Measurements from ENCODE around the gene LMBR1. TPM values are rescaled to one million over a fixed set of nuclear protein-coding genes. Genes with fewer than 3 reads are reported as not detected.
"Not testable (repeated sequence)": the region's sequence is repeated elsewhere in the genome, so short reads cannot be mapped to it uniquely, and the experiment has no call there.

The LMBR1 gene
- total and polyA plus RNA-seq, 2 donors = 27.7 to 29.7 TPM

GRCh38 chr7:156725936-156726335 is 167.0 kb downstream of the LMBR1 start:
- Histone ChIP-seq H3K4me3 (ENCODE audit: low read length in 2 of 2) (no peak overlapping the region), H3K4me1 (ENCODE audit: control insufficient read depth in 2 of 2, insufficient read depth in 2 of 2, low read length in 2 of 2) (no peaks in the 10 kb centered on the region), H3K36me3 (ENCODE audit: control insufficient read depth in 2 of 2, insufficient read depth in 2 of 2, low read length in 1 of 2) (peaks cover 0 to 3% of the 10 kb centered on the region in 2 donors), H3K27me3 (ENCODE audit: control insufficient read depth in 2 of 2, insufficient read depth in 1 of 2, low read length in 1 of 2) (no peaks in the 10 kb centered on the region), H3K9me3 (ENCODE audit: control insufficient read depth in 2 of 2, insufficient read depth in 1 of 2, low read length in 1 of 2) (no peaks in the 10 kb centered on the region), H3K27ac (ENCODE audit: low read depth in 1 of 2, low read length in 1 of 2) (no peak overlapping the region)
- no peak for DNase-seq (ENCODE audit: low read depth in 6 of 9, low spot score in 9 of 9)

- no peaks in the 10 kb centered on the region for H3K9me3 ChIP-seq (ENCODE audit: control insufficient read depth in 2 of 2, insufficient read depth in 1 of 2, low read length in 1 of 2)
- no peaks in the 10 kb centered on the region for H3K4me1 ChIP-seq (ENCODE audit: control insufficient read depth in 2 of 2, insufficient read depth in 2 of 2, low read length in 2 of 2)
- DNase-seq (ENCODE audit: low read depth in 6 of 9, low spot score in 9 of 9) = no peak
- H3K27me3 ChIP-seq (ENCODE audit: control insufficient read depth in 2 of 2, insufficient read depth in 1 of 2, low read length in 1 of 2) = no peaks in the 10 kb centered on the region
- H3K36me3 ChIP-seq (ENCODE audit: control insufficient read depth in 2 of 2, insufficient read depth in 2 of 2, low read length in 1 of 2) = peaks cover 0 to 3% of the 10 kb centered on the region in 2 donors
- WGBS = 96% methylated on average over 5 of the region's 5 CpGs
- H3K27ac ChIP-seq (ENCODE audit: low read depth in 1 of 2, low read length in 1 of 2) = no peak overlapping the region
- H3K4me3 ChIP-seq (ENCODE audit: low read length in 2 of 2) = no peak overlapping the region
Measured at GRCh38 chr7:156725073-156725472, 167.9 kb downstream of the LMBR1 start.

- Histone ChIP-seq H3K27me3 (ENCODE audit: control insufficient read depth in 2 of 2, insufficient read depth in 1 of 2, low read length in 1 of 2) (no peaks in the 10 kb centered on the region), H3K4me3 (ENCODE audit: low read length in 2 of 2) (no peak overlapping the region), H3K4me1 (ENCODE audit: control insufficient read depth in 2 of 2, insufficient read depth in 2 of 2, low read length in 2 of 2) (no peaks in the 10 kb centered on the region), H3K27ac (ENCODE audit: low read depth in 1 of 2, low read length in 1 of 2) (no peak overlapping the region), H3K36me3 (ENCODE audit: control insufficient read depth in 2 of 2, insufficient read depth in 2 of 2, low read length in 1 of 2) (peaks cover 3 to 5% of the 10 kb centered on the region in 2 donors), H3K9me3 (ENCODE audit: control insufficient read depth in 2 of 2, insufficient read depth in 1 of 2, low read length in 1 of 2) (no peaks in the 10 kb centered on the region)
- 98% methylated on average over 4 of the region's 4 CpGs for WGBS
- DNase-seq (ENCODE audit: low read depth in 6 of 9, low spot score in 9 of 9) = no peak
Measured at GRCh38 chr7:156722043-156722826, 170.7 kb downstream of the LMBR1 start.

- WGBS = 64% methylated on average over 5 of the region's 5 CpGs
- Histone ChIP-seq H3K4me1 (ENCODE audit: control insufficient read depth in 2 of 2, insufficient read depth in 2 of 2, low read length in 2 of 2) (peaks cover 0 to 8% of the 10 kb centered on the region in 2 donors), H3K27ac (ENCODE audit: low read depth in 1 of 2, low read length in 1 of 2) (no peak overlapping the region)
Measured at GRCh38 chr7:156703773-156704482, 189.1 kb downstream of the LMBR1 start.

GRCh38 chr7:156703209-156703608 is 189.8 kb downstream of the LMBR1 start:
- Histone ChIP-seq H3K9me3 (ENCODE audit: control insufficient read depth in 2 of 2, insufficient read depth in 1 of 2, low read length in 1 of 2) (peaks cover 0 to 4% of the 10 kb centered on the region in 2 donors), H3K27ac (ENCODE audit: low read depth in 1 of 2, low read length in 1 of 2) (no peak overlapping the region), H3K36me3 (ENCODE audit: control insufficient read depth in 2 of 2, insufficient read depth in 2 of 2, low read length in 1 of 2) (peaks cover 0 to 13% of the 10 kb centered on the region in 2 donors), H3K27me3 (ENCODE audit: control insufficient read depth in 2 of 2, insufficient read depth in 1 of 2, low read length in 1 of 2) (no peaks in the 10 kb centered on the region), H3K4me3 (ENCODE audit: low read length in 2 of 2) (no peak overlapping the region), H3K4me1 (ENCODE audit: control insufficient read depth in 2 of 2, insufficient read depth in 2 of 2, low read length in 2 of 2) (peaks cover 0 to 8% of the 10 kb centered on the region in 2 donors)
- WGBS = 96% methylated on average over 4 of the region's 4 CpGs
- DNase-seq (ENCODE audit: low read depth in 6 of 9, low spot score in 9 of 9) = no peak

More at GRCh38 chr7:156703773-156704482, 189.1 kb downstream of the LMBR1 start:
- Histone ChIP-seq H3K4me3 (ENCODE audit: low read length in 2 of 2) (no peak overlapping the region), H3K27me3 (ENCODE audit: control insufficient read depth in 2 of 2, insufficient read depth in 1 of 2, low read length in 1 of 2) (no peaks in the 10 kb centered on the region), H3K9me3 (ENCODE audit: control insufficient read depth in 2 of 2, insufficient read depth in 1 of 2, low read length in 1 of 2) (peaks cover 0 to 3% of the 10 kb centered on the region in 2 donors), H3K36me3 (ENCODE audit: control insufficient read depth in 2 of 2, insufficient read depth in 2 of 2, low read length in 1 of 2) (peaks cover 0 to 13% of the 10 kb centered on the region in 2 donors)
- no peak for DNase-seq (ENCODE audit: low read depth in 6 of 9, low spot score in 9 of 9)

GRCh38 chr7:156702399-156702798 is 190.6 kb downstream of the LMBR1 start:
- no peak for DNase-seq (ENCODE audit: low read depth in 6 of 9, low spot score in 9 of 9)
- H3K27me3 ChIP-seq (ENCODE audit: control insufficient read depth in 2 of 2, insufficient read depth in 1 of 2, low read length in 1 of 2) = no peaks in the 10 kb centered on the region
- H3K4me3 ChIP-seq (ENCODE audit: low read length in 2 of 2) = no peak overlapping the region
- no peak overlapping the region for H3K27ac ChIP-seq (ENCODE audit: low read depth in 1 of 2, low read length in 1 of 2)
- H3K9me3 ChIP-seq (ENCODE audit: control insufficient read depth in 2 of 2, insufficient read depth in 1 of 2, low read length in 1 of 2) = peaks cover 2 to 10% of the 10 kb centered on the region in 2 donors
- peaks cover 0 to 8% of the 10 kb centered on the region in 2 donors for H3K4me1 ChIP-seq (ENCODE audit: control insufficient read depth in 2 of 2, insufficient read depth in 2 of 2, low read length in 2 of 2)
- peaks cover 0 to 13% of the 10 kb centered on the region in 2 donors for H3K36me3 ChIP-seq (ENCODE audit: control insufficient read depth in 2 of 2, insufficient read depth in 2 of 2, low read length in 1 of 2)

- DNase-seq (ENCODE audit: low read depth in 6 of 9, low spot score in 9 of 9); H3K4me1 ChIP-seq (ENCODE audit: control insufficient read depth in 2 of 2, insufficient read depth in 2 of 2, low read length in 2 of 2); H3K27ac ChIP-seq (ENCODE audit: low read depth in 1 of 2, low read length in 1 of 2); H3K27me3 ChIP-seq (ENCODE audit: control insufficient read depth in 2 of 2, insufficient read depth in 1 of 2, low read length in 1 of 2); H3K4me3 ChIP-seq (ENCODE audit: low read length in 2 of 2); H3K9me3 ChIP-seq (ENCODE audit: control insufficient read depth in 2 of 2, insufficient read depth in 1 of 2, low read length in 1 of 2): not testable (repeated sequence)
- H3K36me3 ChIP-seq (ENCODE audit: control insufficient read depth in 2 of 2, insufficient read depth in 2 of 2, low read length in 1 of 2) = peaks cover 0 to 13% of the 10 kb centered on the region in 2 donors
- whole genome bisulfite sequencing = 98% methylated on average over 1 of the region's 1 CpG
Measured at GRCh38 chr7:156701787-156702186, 191.2 kb downstream of the LMBR1 start.

- 98% methylated on average over 4 of the region's 4 CpGs for WGBS
- not testable (repeated sequence) for H3K27me3 ChIP-seq (ENCODE audit: control insufficient read depth in 2 of 2, insufficient read depth in 1 of 2, low read length in 1 of 2); H3K27ac ChIP-seq (ENCODE audit: low read depth in 1 of 2, low read length in 1 of 2); DNase-seq (ENCODE audit: low read depth in 6 of 9, low spot score in 9 of 9); H3K4me3 ChIP-seq (ENCODE audit: low read length in 2 of 2); H3K4me1 ChIP-seq (ENCODE audit: control insufficient read depth in 2 of 2, insufficient read depth in 2 of 2, low read length in 2 of 2); H3K36me3 ChIP-seq (ENCODE audit: control insufficient read depth in 2 of 2, insufficient read depth in 2 of 2, low read length in 1 of 2)
- peaks cover 3 to 14% of the 10 kb centered on the region in 2 donors for H3K9me3 ChIP-seq (ENCODE audit: control insufficient read depth in 2 of 2, insufficient read depth in 1 of 2, low read length in 1 of 2)
Measured at GRCh38 chr7:156698512-156698911, 194.5 kb downstream of the LMBR1 start.

- not testable (repeated sequence) for H3K4me3 ChIP-seq (ENCODE audit: low read length in 2 of 2); H3K27me3 ChIP-seq (ENCODE audit: control insufficient read depth in 2 of 2, insufficient read depth in 1 of 2, low read length in 1 of 2); DNase-seq (ENCODE audit: low read depth in 6 of 9, low spot score in 9 of 9); H3K4me1 ChIP-seq (ENCODE audit: control insufficient read depth in 2 of 2, insufficient read depth in 2 of 2, low read length in 2 of 2); H3K27ac ChIP-seq (ENCODE audit: low read depth in 1 of 2, low read length in 1 of 2); H3K36me3 ChIP-seq (ENCODE audit: control insufficient read depth in 2 of 2, insufficient read depth in 2 of 2, low read length in 1 of 2)
- WGBS = 97% methylated on average over 9 of the region's 9 CpGs
- H3K9me3 ChIP-seq (ENCODE audit: control insufficient read depth in 2 of 2, insufficient read depth in 1 of 2, low read length in 1 of 2) = peaks cover 3 to 14% of the 10 kb centered on the region in 2 donors
Measured at GRCh38 chr7:156697283-156697682, 195.7 kb downstream of the LMBR1 start.

Measured in thymus (tissue), 11 donors.